Breast epithelium (tissue), 4 donors: Measurements from ENCODE around the gene RPS28. TPM values are rescaled to one million over a fixed set of nuclear protein-coding genes. Genes with fewer than 3 reads are reported as not detected.

Source experiments
- DNase-seq, 2 donors: peaks; one replicate each; pipeline ENCODE4 v3.0.0-alpha.2; 2019; ENCODE audit warnings: low spot score in 2 of 2
- H3K27ac ChIP-seq, 2 donors: fragments of 200-600 bp; sonication (generic) in 1 of 2; one replicate each; pipeline ENCODE4 v1.5.1; 2016 to 2019; ENCODE audit warnings: mild to moderate bottlenecking in 1 of 2
- H3K27me3 ChIP-seq, 2 donors: fragments of 200-600 bp; sonication (generic) in 1 of 2; one replicate each; pipeline versions ENCODE4 v1.5.1 to v1.6.0; 2017 to 2019; ENCODE audit warnings: control low read depth in 1 of 2, mild to moderate bottlenecking in 1 of 2
- H3K36me3 ChIP-seq: fragments of 200-600 bp; one replicate; pipeline ENCODE4 v1.5.1; 2019
- H3K4me1 ChIP-seq, 2 donors: fragments of 200-600 bp; sonication (generic); one replicate each; pipeline ENCODE4 v1.5.1; 2016 to 2019; ENCODE audit warnings: control low read depth in 1 of 2
- H3K4me3 ChIP-seq, 3 donors: fragments of 200-600 bp; sonication (generic); 1 replicate in 2 of 3; 2 replicates in 1 of 3; pipeline ENCODE4 v1.5.1; 2016 to 2019; ENCODE audit warnings: mild to moderate bottlenecking in 3 of 3, moderate library complexity in 2 of 3
- H3K9me3 ChIP-seq, 2 donors: fragments of 200-600 bp; sonication (generic) in 1 of 2; one replicate each; pipeline ENCODE4 v1.5.1; 2016 to 2019; ENCODE audit warnings: control low read depth in 1 of 2
- POLR2A ChIP-seq: fragments of 450-650 bp; IDR thresholded peaks from one replicate; pipeline ENCODE4 v1.6.1; 2016; ENCODE audit warnings: antibody characterized with exemption, mild to moderate bottlenecking, moderate library complexity
- POLR2AphosphoS5 ChIP-seq, 3 donors: sonication (generic); formaldehyde crosslinking; IDR thresholded peaks; one replicate each; pipeline ENCODE4 v1.6.1; 2017; ENCODE audit warnings: antibody characterized with exemption in 3 of 3
- intact Hi-C: fragments of 100-400 bp; cut with DNase I; formaldehyde crosslinking; loops from one replicate; pipeline ENCODE4 v1.15.1; 2023; ENCODE audit warnings: low total_unique reads
- total RNA-seq, 3 donors: library from RNA; depleted of rRNA; stranded (reverse); fragments of >200 nt; gene quantifications; one replicate each; pipeline ENCODE4 v1.1.0, GENCODE V29; 2016
- TF ChIP-seq, protein P1 (sequence below), 3 donors: fragments of 450-650 bp; IDR thresholded peaks; one replicate each; pipeline ENCODE4 v1.5.1; 2016 to 2017; ENCODE audit warnings: antibody characterized with exemption in 3 of 3, mild to moderate bottlenecking in 3 of 3, moderate library complexity in 3 of 3

The RPS28 gene
- total RNA-seq, 3 donors from 2014 or later: 676 to 1,337 (median 789) TPM

DNA sequence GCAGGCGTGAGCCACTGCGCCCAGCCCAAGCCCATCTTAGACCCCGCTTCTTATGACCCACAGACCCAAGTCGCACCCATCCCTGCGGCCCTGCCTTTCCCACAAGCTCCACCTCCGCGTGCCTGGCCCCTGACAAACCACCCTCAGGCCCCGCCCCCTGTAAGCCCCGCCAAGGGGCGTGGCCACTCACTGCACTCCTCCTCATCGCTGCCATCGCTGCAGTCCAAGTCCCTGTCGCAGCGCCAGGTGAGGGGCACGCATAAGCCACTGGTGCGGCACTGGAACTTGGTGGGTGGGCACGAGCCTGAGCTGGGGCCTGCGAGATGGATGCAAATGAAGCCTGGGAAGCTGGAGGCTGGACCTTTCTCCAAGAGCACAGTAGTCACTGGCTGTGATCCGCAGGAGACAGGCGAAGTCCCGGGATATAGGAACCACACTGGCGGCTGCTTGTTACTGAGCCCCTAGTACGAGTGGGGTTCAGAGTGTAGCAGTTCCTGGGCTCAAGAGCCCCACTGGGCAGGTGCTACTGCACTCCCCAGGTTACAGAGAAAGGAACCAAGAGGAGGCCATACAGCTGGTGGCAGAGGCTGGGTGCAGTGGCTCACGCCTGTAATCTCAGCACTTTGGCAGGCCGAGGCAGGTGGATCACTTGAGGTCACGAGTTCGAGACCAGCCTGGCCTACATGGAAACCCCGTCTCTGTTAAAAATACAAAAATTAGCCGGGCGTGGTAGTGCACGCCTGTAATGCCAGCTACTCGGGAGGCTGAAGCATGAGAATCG lies 16.3 kb upstream of the RPS28 start:
- Histone ChIP-seq H3K9me3 (no peaks in the 10 kb centered on the region), H3K27me3 (no peaks in the 10 kb centered on the region), H3K4me1 (peaks cover 3 to 9% of the 10 kb centered on the region in 2 donors), H3K36me3 (no peaks in the 10 kb centered on the region), H3K27ac (no peak overlapping the region), H3K4me3 (no peak overlapping the region)
- TF ChIP-seq POLR2AphosphoS5 (IDR thresholded peaks at IDR 0.05) (no peak), POLR2A (no peak)
- TF ChIP-seq, protein P1, sequence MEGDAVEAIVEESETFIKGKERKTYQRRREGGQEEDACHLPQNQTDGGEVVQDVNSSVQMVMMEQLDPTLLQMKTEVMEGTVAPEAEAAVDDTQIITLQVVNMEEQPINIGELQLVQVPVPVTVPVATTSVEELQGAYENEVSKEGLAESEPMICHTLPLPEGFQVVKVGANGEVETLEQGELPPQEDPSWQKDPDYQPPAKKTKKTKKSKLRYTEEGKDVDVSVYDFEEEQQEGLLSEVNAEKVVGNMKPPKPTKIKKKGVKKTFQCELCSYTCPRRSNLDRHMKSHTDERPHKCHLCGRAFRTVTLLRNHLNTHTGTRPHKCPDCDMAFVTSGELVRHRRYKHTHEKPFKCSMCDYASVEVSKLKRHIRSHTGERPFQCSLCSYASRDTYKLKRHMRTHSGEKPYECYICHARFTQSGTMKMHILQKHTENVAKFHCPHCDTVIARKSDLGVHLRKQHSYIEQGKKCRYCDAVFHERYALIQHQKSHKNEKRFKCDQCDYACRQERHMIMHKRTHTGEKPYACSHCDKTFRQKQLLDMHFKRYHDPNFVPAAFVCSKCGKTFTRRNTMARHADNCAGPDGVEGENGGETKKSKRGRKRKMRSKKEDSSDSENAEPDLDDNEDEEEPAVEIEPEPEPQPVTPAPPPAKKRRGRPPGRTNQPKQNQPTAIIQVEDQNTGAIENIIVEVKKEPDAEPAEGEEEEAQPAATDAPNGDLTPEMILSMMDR (IDR thresholded peaks at IDR 0.05): no peak
- intact Hi-C loops: loop anchor here (5.0 kb wide), 1 partner anchor 1013 kb away; the partner anchor contains the start of gene INSR
- peak; percentile 16 to 49 for DNase-seq

DNA sequence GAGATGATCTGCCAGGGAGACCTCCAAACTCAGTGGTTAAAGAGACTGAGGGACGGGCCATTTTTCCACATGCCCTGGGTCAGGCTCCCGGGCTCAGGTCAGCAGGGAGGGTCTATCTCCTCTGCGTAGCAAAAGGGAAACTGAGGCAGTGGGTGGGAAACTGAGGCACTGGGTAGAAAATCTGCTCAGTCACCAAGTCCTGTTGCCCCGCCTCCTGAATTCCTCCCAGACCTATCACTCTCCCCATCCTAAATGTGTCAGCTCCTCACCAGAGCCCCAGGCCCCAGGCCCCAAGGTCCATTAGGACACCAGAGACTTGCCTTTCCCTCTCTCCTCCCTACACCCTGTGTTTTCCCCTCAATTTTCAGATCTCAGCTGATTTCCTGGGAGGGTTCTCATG lies 15.5 kb upstream of the RPS28 start:
- intact Hi-C loops: no loop called here
- TF ChIP-seq POLR2A (no peak), POLR2AphosphoS5 (IDR thresholded peaks at IDR 0.05) (no peak)
- TF ChIP-seq, protein P1 (IDR thresholded peaks at IDR 0.05): no peak
- Histone ChIP-seq H3K27me3 (no peaks in the 10 kb centered on the region), H3K36me3 (no peaks in the 10 kb centered on the region), H3K4me1 (peaks cover 3 to 9% of the 10 kb centered on the region in 2 donors), H3K27ac (peak overlapping the region in 1 of 2 donors; percentile 51), H3K9me3 (no peaks in the 10 kb centered on the region), H3K4me3 (peak overlapping the region in 1 of 3 donors; percentile 36)
- peak in 1 of 2 donors; percentile 14 for DNase-seq

GRCh38 chr19:8306235-8307054 lies 14.9 kb upstream of the RPS28 start:
- Histone ChIP-seq H3K36me3 (no peaks in the 10 kb centered on the region), H3K27ac (peak overlapping the region in 1 of 2 donors; percentile 51), H3K9me3 (no peaks in the 10 kb centered on the region), H3K27me3 (no peaks in the 10 kb centered on the region), H3K4me3 (peak overlapping the region in 2 of 3 donors; percentile 4 to 36), H3K4me1 (peaks cover 3 to 9% of the 10 kb centered on the region in 2 donors)
- no peak for TF ChIP-seq POLR2A
- TF ChIP-seq POLR2AphosphoS5 (IDR thresholded peaks at IDR 0.05): no peak
- TF ChIP-seq, protein P1 (IDR thresholded peaks at IDR 0.05): no peak
- intact Hi-C loops: no loop called here
- peak; percentile 15 to 51 for DNase-seq

DNA sequence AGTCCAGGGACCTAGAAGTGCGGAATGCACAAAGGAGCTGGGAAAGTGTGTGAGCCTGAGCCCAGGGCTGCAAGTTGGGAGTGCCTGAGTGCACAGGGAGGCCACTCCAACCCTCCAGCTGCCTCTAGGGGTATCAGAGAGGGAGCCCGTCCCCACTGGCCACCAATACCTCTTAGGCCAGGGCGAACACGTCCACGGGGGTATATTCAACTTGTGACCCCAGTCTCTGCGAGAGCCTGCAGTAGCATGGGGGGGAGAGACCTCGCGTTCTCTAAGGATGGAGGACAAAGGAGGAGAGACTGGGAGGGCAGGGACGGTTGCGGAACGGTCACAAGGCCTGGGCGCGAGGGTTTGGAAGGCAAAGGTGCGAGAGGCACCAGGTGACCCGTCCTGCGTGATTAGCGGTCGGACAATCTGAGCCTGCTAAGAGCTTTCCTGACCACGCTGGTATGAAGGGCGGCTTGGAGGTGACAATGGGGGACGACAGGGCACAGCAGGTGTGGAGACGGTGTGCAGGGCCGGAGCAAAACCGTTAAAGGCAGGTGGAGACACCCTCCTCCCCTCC lies 13.8 kb upstream of the RPS28 start:
- Histone ChIP-seq H3K27me3 (no peaks in the 10 kb centered on the region), H3K27ac (peak overlapping the region; percentile 37 to 70), H3K9me3 (no peaks in the 10 kb centered on the region), H3K36me3 (no peaks in the 10 kb centered on the region), H3K4me1 (peaks cover 3 to 9% of the 10 kb centered on the region in 2 donors), H3K4me3 (peak overlapping the region; percentile 57 to 74 (median 62))
- intact Hi-C loops: no loop called here
- peak in 1 of 2 donors; percentile 17 for DNase-seq
- TF ChIP-seq POLR2AphosphoS5 (IDR thresholded peaks at IDR 0.05): no peak
- TF ChIP-seq, protein P1 (IDR thresholded peaks at IDR 0.05): no peak
- TF ChIP-seq POLR2A: no peak
